Stimulated activated naive CD4-positive, alpha-beta T cell treated with Interleukin-2 at 50 U/mL for 16 hours (primary cell): ENCODE data around the gene EPN1.

ENCODE experiments used
- DNase-seq: peaks from one replicate; lab custom pipeline; 2025; lab: John Stamatoyannopoulos, UW

Gene EPN1

DNA sequence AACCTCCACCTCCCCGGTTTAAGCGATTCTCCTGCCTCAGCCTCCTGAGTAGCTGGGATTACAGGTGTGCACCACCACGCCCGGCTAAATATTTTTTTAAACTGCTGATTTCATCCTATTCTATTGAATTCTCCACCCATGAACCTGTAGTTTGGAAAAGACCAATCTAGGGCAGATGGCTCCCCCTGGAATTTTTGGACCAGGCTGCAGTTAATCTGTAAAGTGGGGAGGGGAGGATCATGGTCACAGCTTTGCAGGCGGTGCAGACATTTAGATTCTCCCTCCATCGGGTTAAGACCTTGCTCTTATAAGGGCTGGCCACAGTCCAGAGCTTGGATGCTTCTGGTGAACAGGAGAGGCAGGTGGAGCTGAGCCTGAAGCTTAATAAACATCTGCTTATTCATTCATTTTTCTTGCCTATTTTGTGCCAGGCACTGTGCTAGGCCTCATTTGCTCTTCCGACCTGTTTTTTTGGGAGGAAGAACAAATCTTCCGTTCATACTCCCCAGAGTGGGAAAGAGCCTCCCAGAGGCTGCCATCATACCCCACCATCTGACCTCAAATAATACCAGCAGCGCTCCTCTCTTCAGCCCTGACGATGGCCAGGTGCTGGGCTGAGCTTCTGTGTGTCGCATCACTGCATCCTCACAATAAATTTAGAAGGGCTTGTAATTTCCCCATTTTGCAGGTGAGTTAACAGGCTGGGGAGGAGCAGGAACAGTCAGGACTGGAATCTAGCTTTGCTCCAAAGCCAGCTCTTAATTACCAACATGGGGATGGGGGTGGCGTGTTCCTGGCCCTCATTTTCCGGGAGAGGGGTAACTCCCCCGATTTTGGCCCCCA is 27.9 kb upstream of the EPN1 start:
- DNase-seq, result no peak

GRCh38 chr19:55647732-55648584 is 27.1 kb upstream of the EPN1 start, which contains the start of gene CCDC106:
Gene CCDC106, plus strand, starts transcription at chr19:55648212. Its CDS starts 835 bp downstream, at chr19:55649047.
- DNase-seq, result peak; percentile 21

DNA sequence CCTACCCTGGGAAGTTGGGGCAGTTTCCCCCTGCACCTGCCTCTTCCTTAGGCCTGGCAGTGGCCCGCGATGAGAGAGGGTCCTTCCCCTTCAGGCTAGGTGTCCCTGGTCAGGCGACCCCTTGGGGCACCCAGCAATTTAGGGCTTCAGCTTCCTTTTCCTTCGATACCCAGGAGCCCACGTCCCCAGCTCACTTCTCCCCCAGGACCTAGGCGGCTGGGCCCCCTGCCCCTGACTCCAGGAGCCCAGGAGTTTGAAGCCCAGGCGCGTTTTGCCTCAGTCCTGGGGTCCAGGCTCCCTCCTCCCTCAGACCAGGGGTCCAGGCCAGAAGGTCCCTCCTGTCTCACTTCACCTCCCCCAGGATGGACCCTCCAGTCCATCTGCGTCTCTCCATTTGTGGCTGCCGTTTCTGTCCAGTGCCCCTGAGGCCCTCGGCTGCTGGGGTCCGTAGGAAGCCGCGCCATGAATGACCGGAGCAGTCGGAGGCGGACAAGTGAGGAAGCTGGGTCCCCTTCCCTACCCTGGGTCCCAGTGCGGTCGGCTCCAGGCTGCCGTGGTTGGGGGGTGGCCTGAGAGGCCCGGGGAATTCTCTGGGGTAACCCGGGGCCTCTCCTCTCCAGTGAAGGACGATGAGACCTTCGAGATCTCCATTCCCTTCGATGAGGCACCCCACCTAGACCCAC is 26.3 kb upstream of the EPN1 start:
- DNase-seq, result no peak

GRCh38 chr19:55649268-55650125 is 25.5 kb upstream of the EPN1 start:
- no peak for DNase-seq

DNA sequence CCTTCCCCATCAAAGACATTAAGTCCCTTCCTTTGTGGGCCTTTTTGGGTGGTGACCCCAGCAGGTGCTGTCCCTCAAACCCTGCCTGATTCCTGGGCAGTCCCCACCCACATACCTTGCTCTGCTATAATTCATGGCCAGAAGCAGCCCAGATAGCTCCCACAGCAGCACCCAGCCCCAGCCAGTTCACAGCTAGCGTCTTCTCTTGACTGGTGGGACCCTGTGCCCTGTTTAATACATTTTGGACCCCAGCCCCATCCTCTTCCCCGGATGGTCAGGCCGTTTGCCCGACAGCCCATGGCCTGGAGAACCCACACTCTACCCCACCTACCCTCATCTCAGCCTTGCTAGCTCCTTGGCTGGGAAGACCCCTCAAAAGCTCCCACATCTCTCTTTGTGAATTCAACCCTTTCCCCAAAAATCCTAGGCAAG is 24.9 kb upstream of the EPN1 start:
- DNase-seq, result no peak

GRCh38 chr19:55650602-55651230 is 24.3 kb upstream of the EPN1 start:
- no peak for DNase-seq

- DNase-seq, result no peak
Measured at GRCh38 chr19:55651236-55651635, 23.8 kb upstream of the EPN1 start.

DNA sequence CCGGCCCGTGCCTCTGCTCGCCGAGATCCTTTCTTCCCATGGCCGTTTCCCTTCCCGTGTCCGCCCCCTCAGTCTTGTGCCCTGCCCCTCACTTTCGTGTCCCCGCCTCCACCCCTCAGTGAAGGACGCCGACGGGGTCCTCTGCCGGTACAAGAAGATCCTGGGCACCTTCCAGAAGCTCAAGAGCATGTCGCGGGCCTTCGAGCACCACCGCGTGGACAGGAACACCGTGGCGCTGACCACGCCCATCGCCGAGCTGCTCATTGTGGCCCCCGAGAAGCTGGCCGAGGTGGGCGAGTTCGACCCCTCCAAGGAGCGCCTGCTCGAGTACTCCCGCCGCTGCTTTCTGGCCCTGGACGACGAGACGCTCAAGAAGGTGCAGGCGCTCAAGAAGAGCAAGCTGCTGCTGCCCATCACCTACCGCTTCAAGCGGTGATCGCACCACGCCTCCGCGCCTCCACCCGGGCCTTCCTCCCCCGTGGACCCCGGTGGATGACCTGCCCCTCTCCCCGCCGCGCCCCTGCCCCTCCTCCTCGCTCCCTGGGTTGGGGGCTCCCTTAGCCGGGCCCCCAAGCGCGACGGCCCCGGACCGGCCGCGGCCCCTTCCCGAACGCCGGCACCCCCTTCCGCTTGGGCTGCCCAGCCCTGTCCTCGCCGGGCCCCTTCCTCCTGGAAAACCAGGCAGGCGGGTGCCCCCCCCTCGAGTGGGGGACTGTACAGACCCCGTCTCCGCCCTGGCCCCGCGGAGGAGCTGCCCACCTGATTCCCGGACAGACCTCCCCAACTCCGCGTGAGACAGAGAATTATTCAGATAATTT is 22.5 kb upstream of the EPN1 start:
- DNase-seq, result no peak

DNA sequence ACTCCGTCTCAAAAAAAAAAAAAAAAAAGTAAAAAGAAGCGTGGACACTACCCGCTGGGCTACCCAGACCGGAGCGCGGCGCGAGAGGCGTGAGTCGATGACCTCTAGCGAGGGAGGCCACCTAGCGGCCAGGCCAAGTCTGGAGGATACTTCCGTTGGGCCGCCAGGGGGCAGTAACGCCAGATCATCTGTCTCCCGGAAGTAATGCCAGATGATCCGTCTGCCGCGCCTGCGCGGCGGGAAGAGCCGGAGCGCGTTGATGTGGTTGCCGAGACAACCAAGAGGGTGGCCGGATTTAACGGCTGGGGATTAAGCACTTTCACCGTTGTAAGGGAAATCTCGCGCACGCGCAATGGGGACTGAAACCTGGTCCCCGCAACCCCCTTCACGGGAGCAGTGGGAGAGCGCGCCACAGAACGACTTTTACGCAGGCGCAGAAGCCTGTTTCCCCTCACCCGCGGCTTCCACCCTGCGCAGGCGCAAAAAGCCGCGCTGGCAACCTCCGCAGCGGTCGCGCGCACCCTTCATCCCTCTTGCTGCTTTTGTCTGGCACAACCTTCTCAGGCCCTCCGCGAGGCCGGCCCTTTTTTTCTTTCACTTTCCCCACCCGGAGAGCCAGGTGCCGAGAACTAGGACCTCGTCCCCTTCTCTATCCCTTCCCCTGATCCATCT is 21.2 kb upstream of the EPN1 start:
- peak; percentile 98 for DNase-seq

DNA sequence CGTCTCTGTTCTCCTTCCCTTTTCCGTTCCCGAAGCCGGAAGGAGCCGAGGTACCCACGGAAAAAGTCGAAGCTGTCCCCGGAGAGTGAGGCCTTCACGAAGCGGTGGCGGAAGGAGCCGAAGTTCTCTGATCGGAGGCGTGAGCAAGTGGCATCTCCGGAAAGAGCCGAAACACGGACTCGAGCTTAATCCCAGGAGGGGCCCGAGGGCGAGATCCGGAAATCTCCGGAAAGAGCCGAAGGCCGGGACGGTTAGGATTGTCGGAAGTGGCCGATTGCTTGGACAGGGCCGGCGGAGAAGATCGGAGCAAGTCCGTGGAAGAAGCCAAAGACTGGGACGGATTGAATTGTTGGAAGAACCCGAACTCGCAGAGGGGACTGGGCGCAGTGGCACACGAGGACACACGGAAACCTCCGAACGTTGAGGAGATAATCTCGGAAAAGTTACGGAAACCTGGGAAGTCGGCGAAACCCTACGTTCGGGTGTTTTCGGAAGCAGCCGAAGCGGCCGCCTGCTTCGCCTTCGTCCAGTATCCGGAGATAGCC is 20.6 kb upstream of the EPN1 start:
- DNase-seq, result peak; percentile 99

DNA sequence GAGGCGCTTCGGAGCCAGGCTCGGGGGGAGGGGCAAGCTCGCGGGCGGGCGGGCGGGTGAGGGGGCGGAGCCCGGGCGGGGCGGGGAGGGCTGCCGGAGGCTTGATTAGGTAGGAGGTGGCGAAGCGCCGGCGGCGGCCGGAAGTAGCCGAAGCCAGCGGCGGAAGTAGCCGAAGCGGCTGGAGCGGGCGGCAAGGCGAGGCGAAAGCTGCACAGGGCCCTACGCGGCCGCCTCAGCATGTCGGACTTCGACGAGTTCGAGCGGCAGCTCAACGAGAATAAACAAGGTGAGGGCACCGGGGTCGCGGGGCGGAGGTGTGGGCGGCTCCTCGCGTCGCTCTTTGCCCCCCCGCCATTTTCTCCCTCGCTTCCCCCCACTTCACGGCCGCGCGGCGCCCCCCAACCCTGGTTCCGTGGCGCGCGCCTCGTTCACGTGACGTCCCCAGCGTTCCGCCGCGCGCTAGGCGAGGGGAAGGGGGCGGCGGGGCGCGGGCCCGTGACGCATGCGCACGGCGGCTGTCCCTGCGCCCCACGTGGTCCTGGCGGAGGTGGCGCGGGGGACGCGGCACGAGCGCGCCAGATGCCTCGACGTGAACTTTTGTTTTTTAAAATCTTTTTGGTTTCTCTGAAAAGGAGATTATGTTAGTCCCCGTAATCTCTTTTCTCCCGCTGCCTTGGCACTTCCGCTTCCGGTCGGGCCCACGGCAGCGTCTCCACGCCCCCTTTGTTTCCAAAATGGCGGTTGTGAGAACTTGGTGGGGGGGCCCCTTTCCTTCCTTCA is 20.0 kb upstream of the EPN1 start, which contains the start of gene U2AF2:
TSS of gene U2AF2 (plus strand) at position 168 of the 780 bp plus-strand sequence. CDS start at position 238, 70 bp downstream.
- peak; percentile 94 for DNase-seq

DNA sequence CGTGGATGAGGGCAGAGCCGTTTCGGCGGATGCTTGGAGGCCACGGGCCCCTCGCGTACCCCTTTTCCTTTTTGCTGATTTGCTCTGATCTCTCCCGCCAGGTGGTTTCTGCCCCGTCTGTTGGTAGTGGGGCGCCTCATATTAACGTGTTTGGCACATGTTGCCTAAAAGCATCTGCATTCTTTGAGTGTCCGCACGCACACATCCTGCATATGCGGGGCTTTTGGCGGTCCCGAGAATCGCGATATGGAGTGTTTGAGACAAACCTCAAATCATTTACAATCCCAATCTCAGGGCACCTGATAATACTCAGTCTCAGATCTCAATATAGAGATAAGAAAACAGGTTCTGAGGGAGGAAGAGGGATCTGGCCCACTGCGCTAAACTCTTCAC is 19.4 kb upstream of the EPN1 start:
- no peak for DNase-seq

DNA sequence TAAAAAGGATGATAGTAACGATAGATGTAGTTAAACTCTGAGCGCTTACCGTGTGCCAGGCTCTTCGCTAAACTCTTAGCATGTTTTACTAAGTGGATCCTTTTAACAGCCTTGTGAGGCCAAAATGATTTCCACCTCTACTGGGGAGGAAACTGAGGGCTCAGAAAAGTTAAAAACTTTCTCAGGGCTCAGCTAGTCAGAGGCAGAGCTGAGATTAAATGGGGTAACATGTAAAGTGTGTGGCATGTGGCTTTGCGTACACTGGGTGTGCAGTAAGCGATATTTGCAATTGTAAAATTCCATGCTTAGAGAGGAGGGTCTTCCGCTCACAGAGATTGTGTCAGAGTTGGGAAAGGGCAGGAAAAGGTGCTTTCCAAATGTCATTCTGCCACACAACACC is 18.5 kb upstream of the EPN1 start:
- DNase-seq, result no peak

DNA sequence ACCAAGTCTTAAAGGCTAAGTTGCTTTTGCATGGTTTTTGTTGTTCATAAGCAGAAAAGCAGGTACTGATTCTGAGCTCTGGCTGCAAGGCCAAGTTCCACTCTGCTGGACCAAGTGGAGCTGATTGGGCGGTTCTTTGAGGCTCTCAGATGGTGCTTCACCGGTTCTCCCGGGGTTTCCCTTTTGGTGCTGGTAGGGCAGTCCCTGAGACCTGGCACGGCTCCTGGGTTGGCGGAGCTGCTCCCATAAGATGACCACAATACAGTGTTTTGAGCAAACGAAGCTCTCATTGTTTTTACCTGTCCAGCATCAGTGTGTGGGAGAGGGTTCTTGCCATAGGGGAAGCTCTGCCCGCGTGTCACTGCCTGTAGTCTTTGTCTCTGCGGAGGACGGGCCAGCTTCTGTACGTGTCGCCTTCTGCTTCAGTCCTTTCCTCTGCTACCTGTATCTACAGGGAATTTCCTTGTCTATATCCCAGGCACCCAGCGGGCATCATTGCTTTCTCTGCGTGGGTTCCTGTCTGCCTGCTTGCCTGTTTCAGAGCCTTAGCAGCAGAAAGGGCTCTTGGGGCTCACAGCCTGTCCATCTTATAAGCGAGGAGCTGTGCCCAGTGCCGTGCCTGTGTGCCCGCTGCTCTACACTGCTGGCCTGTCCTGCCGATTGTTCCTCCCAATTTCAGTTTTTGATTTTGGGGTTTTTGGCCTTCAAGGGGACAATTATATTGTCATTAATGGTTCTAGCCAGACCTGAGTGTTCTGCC is 17.9 kb upstream of the EPN1 start:
- DNase-seq, result no peak

GRCh38 chr19:55658846-55659459 is 16.1 kb upstream of the EPN1 start:
- DNase-seq, result no peak

GRCh38 chr19:55659822-55660221 is 15.2 kb upstream of the EPN1 start:
- no peak for DNase-seq

DNA sequence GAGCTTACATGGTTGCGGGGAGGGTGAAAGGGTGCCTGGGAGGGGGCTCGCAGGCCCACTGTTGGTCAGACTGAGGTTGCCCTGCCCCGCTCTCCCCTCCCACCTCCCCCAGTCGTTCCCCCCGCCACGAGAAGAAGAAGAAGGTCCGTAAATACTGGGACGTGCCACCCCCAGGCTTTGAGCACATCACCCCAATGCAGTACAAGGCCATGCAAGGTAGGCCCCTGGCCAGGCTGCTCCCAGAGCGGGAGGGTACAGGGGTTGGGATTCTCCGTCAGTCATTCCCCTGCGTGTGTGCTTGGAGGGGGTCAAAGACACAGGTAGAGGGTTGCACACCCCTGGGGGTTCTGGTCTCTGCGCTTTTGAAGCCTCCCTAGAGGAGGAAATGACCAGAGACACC is 14.6 kb upstream of the EPN1 start:
- DNase-seq, result no peak
